ENCODE data around the gene MCRIP2.
A peak's percentile ranks its signal among the peaks of the same experiment; 100 is the strongest.
"Not testable (repeated sequence)": the region's sequence is repeated elsewhere in the genome, so short reads cannot be mapped to it uniquely, and the experiment has no call there.

MCRIP2 gene

DNA sequence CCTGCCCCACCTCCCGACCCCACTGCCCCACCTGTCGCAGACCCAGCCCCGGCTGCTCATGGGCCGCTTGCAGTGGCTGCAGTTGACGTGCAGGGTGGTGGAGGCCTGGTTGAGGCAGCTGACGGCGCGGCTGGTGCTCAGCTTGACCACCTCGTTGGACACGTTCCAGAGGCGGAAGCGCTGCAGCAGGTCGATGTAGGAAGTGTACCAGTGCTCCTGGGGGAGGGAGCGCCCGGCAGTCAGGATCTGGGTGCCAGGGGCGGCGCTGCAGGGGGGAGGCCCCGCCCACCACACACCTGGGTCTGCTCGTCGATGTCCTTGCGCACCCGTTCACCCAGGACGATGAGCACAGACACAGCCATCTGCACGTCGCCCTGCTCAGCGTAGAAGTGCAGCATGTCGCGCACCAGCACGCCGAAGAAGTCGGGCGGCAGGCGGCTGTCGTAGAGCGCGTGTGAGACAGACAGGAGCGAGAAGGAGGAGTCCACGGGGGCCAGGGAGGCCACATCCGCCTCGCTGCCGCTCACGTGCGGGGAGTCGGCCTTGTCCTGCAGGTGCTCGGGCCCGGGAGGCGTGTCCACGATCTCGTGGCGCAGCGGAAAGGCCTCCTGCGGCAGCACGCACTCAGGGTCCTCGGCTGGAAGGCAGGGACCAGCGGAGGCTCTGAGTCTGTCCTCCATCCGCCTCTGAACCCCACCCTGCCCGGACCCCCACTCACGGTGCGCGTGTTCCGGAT lies 43.5 kb downstream of the MCRIP2 start:
- in situ Hi-C loops (cut with MboI; ENCODE audit: low sequenced_read_pairs, unreplicated experiment), result no loop called here
- TF ChIP-seq, protein P1, sequence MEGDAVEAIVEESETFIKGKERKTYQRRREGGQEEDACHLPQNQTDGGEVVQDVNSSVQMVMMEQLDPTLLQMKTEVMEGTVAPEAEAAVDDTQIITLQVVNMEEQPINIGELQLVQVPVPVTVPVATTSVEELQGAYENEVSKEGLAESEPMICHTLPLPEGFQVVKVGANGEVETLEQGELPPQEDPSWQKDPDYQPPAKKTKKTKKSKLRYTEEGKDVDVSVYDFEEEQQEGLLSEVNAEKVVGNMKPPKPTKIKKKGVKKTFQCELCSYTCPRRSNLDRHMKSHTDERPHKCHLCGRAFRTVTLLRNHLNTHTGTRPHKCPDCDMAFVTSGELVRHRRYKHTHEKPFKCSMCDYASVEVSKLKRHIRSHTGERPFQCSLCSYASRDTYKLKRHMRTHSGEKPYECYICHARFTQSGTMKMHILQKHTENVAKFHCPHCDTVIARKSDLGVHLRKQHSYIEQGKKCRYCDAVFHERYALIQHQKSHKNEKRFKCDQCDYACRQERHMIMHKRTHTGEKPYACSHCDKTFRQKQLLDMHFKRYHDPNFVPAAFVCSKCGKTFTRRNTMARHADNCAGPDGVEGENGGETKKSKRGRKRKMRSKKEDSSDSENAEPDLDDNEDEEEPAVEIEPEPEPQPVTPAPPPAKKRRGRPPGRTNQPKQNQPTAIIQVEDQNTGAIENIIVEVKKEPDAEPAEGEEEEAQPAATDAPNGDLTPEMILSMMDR (IDR thresholded peaks at IDR 0.05; ENCODE audit: borderline replicate concordance, control extremely low read depth, extremely low read depth, insufficient read depth, missing control alignments), result no peak
- DNase-seq (ENCODE audit: low spot score), result no peak

DNA sequence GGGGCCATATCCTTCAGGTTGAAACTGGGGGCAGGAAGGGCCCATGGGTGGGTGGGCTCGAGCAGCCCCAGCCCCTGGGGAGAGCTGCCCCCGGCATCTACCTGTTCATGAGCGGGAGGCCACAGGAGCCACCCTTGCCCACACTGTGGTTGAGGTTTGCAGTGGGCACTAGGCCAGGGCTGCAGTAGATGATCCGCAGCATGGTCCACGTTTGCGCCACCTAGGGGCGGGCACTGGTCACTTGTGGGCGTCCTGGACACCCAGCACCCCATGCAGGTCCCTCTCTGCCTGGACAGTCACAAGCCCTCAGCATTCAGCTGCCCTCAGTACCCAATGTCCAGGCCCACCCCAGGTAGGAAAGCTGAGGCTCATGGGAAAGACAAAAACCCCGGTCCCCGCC lies 44.3 kb downstream of the MCRIP2 start:
- TF ChIP-seq, protein P1 (IDR thresholded peaks at IDR 0.05; ENCODE audit: borderline replicate concordance, control extremely low read depth, extremely low read depth, insufficient read depth, missing control alignments), result peak; percentile 38
- in situ Hi-C loops (cut with MboI; ENCODE audit: low sequenced_read_pairs, unreplicated experiment), result no loop called here
- DNase-seq (ENCODE audit: low spot score), result no peak

DNA sequence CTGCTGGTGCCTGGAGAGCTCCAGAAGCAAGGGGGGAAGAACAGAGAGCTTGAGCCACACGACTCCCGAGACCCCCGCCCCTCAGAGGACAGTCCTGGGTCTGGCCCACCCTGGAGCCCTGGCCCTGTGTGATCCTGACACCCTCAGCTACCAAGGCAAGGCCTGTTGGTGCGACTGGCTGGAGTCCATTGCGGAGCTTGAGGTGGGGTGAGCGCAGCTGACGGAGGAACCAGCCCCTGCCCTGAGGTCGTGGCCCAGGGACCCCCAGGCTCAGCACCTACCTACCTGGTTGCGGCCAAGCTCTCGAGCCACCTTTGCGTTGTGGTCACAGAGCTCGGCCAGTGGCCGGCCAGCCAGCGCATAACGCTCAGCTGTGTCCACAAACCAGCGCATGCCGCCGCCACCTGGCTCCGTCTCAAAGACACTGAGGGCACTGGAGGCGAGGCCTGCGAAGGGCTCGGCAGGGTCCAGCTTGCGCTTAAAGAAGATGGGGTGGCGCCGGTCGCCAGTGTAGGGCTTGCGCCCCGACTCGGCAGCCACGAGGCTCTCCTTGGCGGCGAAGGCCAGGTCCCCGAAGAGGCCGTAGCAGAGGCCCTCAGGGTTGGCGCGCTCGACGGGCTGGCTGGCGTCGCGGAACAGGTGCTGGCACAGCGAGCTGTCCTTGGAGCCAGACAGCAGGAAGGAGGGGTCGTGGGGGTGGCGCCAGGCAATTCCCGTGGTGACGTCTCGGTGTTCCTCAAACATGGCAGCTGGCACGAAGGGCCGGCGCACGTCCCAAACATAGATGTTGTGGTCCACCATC lies 45.0 kb downstream of the MCRIP2 start:
- no peak for DNase-seq (ENCODE audit: low spot score)
- TF ChIP-seq, protein P1 (IDR thresholded peaks at IDR 0.05; ENCODE audit: borderline replicate concordance, control extremely low read depth, extremely low read depth, insufficient read depth, missing control alignments), result no peak
- in situ Hi-C loops (cut with MboI; ENCODE audit: low sequenced_read_pairs, unreplicated experiment), result no loop called here

DNA sequence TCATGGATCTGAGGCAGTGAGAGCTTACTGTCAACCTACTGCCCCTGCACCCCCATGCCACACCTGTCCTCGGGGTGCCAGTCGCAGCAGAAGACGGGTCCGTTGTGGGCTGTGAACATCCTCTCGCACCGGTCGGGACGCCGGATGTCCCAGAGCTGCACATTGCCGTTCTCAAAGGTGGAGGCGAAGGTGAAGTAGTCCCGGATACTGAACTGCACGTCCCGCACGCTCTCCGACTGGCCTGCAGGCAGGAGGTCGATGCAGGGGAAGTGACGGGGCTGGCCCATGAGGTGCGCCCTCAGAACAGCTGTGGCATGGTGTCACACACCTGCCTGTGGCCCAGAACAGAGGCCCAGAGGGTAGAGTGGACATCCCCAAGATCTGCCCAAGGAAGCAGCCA lies 45.9 kb downstream of the MCRIP2 start:
- TF ChIP-seq, protein P1 (IDR thresholded peaks at IDR 0.05; ENCODE audit: borderline replicate concordance, control extremely low read depth, extremely low read depth, insufficient read depth, missing control alignments), result no peak
- in situ Hi-C loops (cut with MboI; ENCODE audit: low sequenced_read_pairs, unreplicated experiment), result no loop called here
- DNase-seq (ENCODE audit: low spot score), result no peak

DNA sequence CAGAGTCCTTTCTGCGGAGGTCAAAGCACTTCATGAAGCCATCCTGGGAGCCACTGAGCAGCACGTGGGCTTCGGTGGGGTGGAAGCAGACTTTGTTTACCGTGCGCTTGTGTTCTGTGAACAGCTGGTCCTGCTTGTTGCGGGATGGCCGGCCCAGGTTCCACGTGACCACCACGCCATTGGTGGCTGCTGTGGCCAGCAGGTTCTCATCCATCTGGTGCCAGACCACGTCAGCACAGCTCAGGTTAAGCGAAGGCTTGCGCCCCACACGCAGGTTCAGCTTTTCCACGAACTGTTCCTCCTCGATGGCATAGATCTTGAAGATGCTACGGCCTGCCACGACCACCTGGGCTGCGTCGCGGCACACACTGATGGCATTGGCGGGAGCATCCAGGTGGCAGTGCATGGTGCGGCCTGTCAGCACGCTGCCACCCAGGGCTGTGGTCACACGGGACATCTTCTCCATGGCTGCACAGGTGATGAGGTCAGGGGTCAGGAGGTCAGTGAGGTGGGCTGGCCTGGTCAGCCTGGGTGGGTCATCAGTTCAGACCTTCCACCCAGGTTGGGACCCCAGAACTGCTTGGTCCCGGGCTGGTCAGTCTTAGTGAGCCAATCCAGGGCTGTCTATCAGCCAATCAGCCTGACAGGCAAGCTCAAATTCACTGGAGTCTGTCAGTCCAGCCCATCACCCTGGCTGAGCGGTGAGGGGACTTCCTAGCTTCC lies 47.7 kb downstream of the MCRIP2 start:
- TF ChIP-seq, protein P1 (IDR thresholded peaks at IDR 0.05; ENCODE audit: borderline replicate concordance, control extremely low read depth, extremely low read depth, insufficient read depth, missing control alignments), result no peak
- in situ Hi-C loops (cut with MboI; ENCODE audit: low sequenced_read_pairs, unreplicated experiment), result no loop called here
- no peak for DNase-seq (ENCODE audit: low spot score)

DNA sequence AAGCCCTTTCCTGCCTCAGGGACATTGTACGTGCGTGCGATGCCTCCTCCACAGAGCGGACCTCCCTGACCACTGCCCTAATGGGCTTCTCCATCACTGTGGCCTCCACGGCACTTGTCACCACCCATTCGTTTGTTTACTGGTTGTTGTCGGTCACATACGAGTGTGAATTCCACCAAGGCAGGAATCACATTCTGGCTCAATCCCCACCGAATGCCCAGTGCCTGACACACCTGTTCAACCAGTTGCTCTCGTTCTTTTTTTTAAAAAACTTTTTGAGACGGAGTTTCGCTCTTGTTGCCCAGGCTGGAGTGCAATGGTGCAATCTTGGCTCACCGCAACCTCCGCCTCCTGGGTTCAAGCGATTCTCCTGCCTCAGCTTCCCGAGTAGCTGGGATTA lies 49.6 kb downstream of the MCRIP2 start:
- DNase-seq (ENCODE audit: low spot score); in situ Hi-C loops (cut with MboI; ENCODE audit: low sequenced_read_pairs, unreplicated experiment): not testable (repeated sequence)
